Measurements from ENCODE around the gene SP100. TPM values are rescaled to one million over a fixed set of nuclear protein-coding genes. Genes with fewer than 3 reads are reported as not detected.

Gene SP100
- total RNA-seq, 1 donor from 2014 or later, result 433 TPM

GRCh38 chr2:230419181-230419580, 3.2 kb downstream of the SP100 start:
- ChIA-PET CTCF (no interaction called here), POLR2A (interaction anchor here (1.2 to 8.3 kb wide), 2 partner anchors 16 to 28 kb away, joined by 3 to 47 read pairs; no protein-coding TSS in a partner anchor)
- TF ChIP-seq CTCF (IDR thresholded peaks at IDR 0.05), result no peak
- peaks cover 64% of the 10 kb centered on the region for H3K36me3 Mint-ChIP-seq (ENCODE audit: low read depth)
- H3K4me3 Mint-ChIP-seq, result peak overlapping the region; percentile 90
- peaks cover 82% of the 10 kb centered on the region for H3K4me1 Mint-ChIP-seq
- intact Hi-C loops (cut with micrococcal nuclease), result loop anchor here (5.0 kb wide), 2 partner anchors 152 to 352 kb away; partner anchors contain the start of gene SLC16A14
- no peaks in the 10 kb centered on the region for H3K9me3 Mint-ChIP-seq
- no peaks in the 10 kb centered on the region for H3K27me3 Mint-ChIP-seq
- ATAC-seq (ENCODE audit: low read depth) (no peak), DNase-seq (no peak)
- H3K27ac Mint-ChIP-seq, result peak overlapping the region; percentile 84

- Mint-ChIP-seq H3K4me1 (peaks cover 91% of the 10 kb centered on the region), H3K9me3 (no peaks in the 10 kb centered on the region), H3K27ac (no peak overlapping the region), H3K27me3 (no peaks in the 10 kb centered on the region), H3K36me3 (ENCODE audit: low read depth) (peaks cover 85% of the 10 kb centered on the region), H3K4me3 (peak overlapping the region; percentile 35)
- ATAC-seq (ENCODE audit: low read depth) (no peak), DNase-seq (no peak)
- ChIA-PET CTCF (no interaction called here), POLR2A (interaction anchor here (0.8 to 1.2 kb wide), 2 partner anchors 11 to 26 kb away, joined by 3 to 6 read pairs; no protein-coding TSS in a partner anchor)
- TF ChIP-seq CTCF (IDR thresholded peaks at IDR 0.05), result no peak
- intact Hi-C loops (cut with micrococcal nuclease), result no loop called here
Observed at GRCh38 chr2:230422149-230422548, 6.1 kb downstream of the SP100 start.

- peaks cover 84% of the 10 kb centered on the region for H3K36me3 Mint-ChIP-seq (ENCODE audit: low read depth)
- H3K27ac Mint-ChIP-seq, result peak overlapping the region; percentile 64
- peaks cover 2% of the 10 kb centered on the region for H3K9me3 Mint-ChIP-seq
- peak overlapping the region; percentile 51 for H3K4me3 Mint-ChIP-seq
- TF ChIP-seq CTCF (IDR thresholded peaks at IDR 0.05), result no peak
- no peaks in the 10 kb centered on the region for H3K27me3 Mint-ChIP-seq
- intact Hi-C loops (cut with micrococcal nuclease), result loop anchor here (1.0 kb wide), 1 partner anchor 7 kb away; no protein-coding TSS in a partner anchor
- ATAC-seq (ENCODE audit: low read depth), result no peak
- no peak for DNase-seq
- POLR2A ChIA-PET, result interaction anchor here (0.8 to 1.1 kb wide), 2 partner anchors 8 to 11 kb away, joined by 4 to 5 read pairs; no protein-coding TSS in a partner anchor
- CTCF ChIA-PET, result interaction anchor here (0.8 to 0.9 kb wide), 2 partner anchors 75 to 221 kb away, joined by 3 to 4 read pairs; no protein-coding TSS in a partner anchor
- H3K4me1 Mint-ChIP-seq, result peaks cover 90% of the 10 kb centered on the region
Observed at GRCh38 chr2:230423851-230424458, 8.0 kb downstream of the SP100 start.

- ChIA-PET CTCF (no interaction called here), POLR2A (interaction anchor here (1.4 kb wide), 1 partner anchor 9 kb away, joined by 3 read pairs; no protein-coding TSS in a partner anchor)
- Mint-ChIP-seq H3K4me3 (peak overlapping the region; percentile 8), H3K27ac (peak overlapping the region; percentile 25), H3K36me3 (ENCODE audit: low read depth) (peaks cover 82% of the 10 kb centered on the region), H3K27me3 (no peaks in the 10 kb centered on the region), H3K9me3 (peaks cover 5% of the 10 kb centered on the region), H3K4me1 (peaks cover 88% of the 10 kb centered on the region)
- no peak for TF ChIP-seq CTCF (IDR thresholded peaks at IDR 0.05)
- intact Hi-C loops (cut with micrococcal nuclease), result no loop called here
- no peak for DNase-seq
- no peak for ATAC-seq (ENCODE audit: low read depth)
Observed at GRCh38 chr2:230425377-230425776, 9.4 kb downstream of the SP100 start.

- H3K4me3 Mint-ChIP-seq, result no peak overlapping the region
- ChIA-PET CTCF (no interaction called here), POLR2A (interaction anchor here (1.0 to 1.5 kb wide), 2 partner anchors 9 to 18 kb away, joined by 3 to 4 read pairs; no protein-coding TSS in a partner anchor)
- H3K4me1 Mint-ChIP-seq, result peaks cover 80% of the 10 kb centered on the region
- intact Hi-C loops (cut with micrococcal nuclease), result no loop called here
- no peak for ATAC-seq (ENCODE audit: low read depth)
- peaks cover 80% of the 10 kb centered on the region for H3K36me3 Mint-ChIP-seq (ENCODE audit: low read depth)
- H3K27ac Mint-ChIP-seq, result peak overlapping the region; percentile 53
- TF ChIP-seq CTCF (IDR thresholded peaks at IDR 0.05), result no peak
- H3K27me3 Mint-ChIP-seq, result no peaks in the 10 kb centered on the region
- DNase-seq, result no peak
- H3K9me3 Mint-ChIP-seq, result peaks cover 10% of the 10 kb centered on the region
Observed at GRCh38 chr2:230429513-230429912, 13.5 kb downstream of the SP100 start.

Measured in activated B cell treated with CpG ODN at 0.5 μM for 24 hours (primary cell).